Pancreas (tissue), 10 donors: ENCODE data around the gene GMPPA. TPM values are rescaled to one million over a fixed set of nuclear protein-coding genes. Genes with fewer than 3 reads are reported as not detected.

Experiments
- ATAC-seq, 4 donors: fragments of 200-7000 bp; cut with Tn5 transposase; one replicate each; pipeline versions ENCODE4 v1.8.0 to v1.9.1; 2020; ENCODE audit warnings: mild to moderate bottlenecking in 4 of 4, moderate library complexity in 4 of 4
- DNase-seq, 6 donors: peaks; one replicate each; pipeline ENCODE4 v3.0.0-alpha.2; 2020
- FAIRE-seq: peaks from 2 replicates; lab custom pipeline; 2012; peaks lifted over from hg19 to GRCh38; lab: Jason Lieb, UNC
- H3K27ac ChIP-seq, 4 donors: fragments of 200-600 bp; sonication (generic); 1 replicate in 3 of 4; 2 replicates in 1 of 4; pipeline versions ENCODE4 v1.5.0 to v1.8.0; 2020
- H3K27me3 ChIP-seq, 4 donors: fragments of 200-600 bp; one replicate each; pipeline ENCODE4 v1.8.0; 2021
- H3K36me3 ChIP-seq, 3 donors: fragments of 200-600 bp; sonication (generic) in 1 of 3; one replicate each; pipeline versions ENCODE4 v1.5.0 to v1.8.0; 2020 to 2021
- H3K4me1 ChIP-seq, 3 donors: fragments of 200-600 bp; one replicate each; pipeline ENCODE4 v1.8.0; 2021
- H3K4me3 ChIP-seq, 4 donors: fragments of 200-600 bp; sonication (generic) in 2 of 4; one replicate each; pipeline versions ENCODE4 v1.5.0 to v1.8.0; 2020 to 2021
- H3K9me3 ChIP-seq, 4 donors: fragments of 200-600 bp; one replicate each; pipeline ENCODE4 v1.8.0; 2021
- CTCF ChIP-seq, 4 donors: fragments of 200-600 bp; sonication (generic) in 3 of 4; IDR thresholded peaks; one replicate each; pipeline versions ENCODE4 v1.5.0 to v1.8.0; 2021; ENCODE audit warnings: antibody characterized with exemption in 4 of 4
- WGBS, 2 donors: extraction: QIAGEN DNeasy Blood & Tissue Kit; methylation state at CpG; one replicate each; pipeline ENCODE4 v1.1.7; 2013; 5-methylcytosine and 5-hydroxymethylcytosine counted together
- intact Hi-C, 3 donors: fragments of 100-400 bp; cut with DNase I; formaldehyde crosslinking; loops; one replicate each; pipeline versions ENCODE4 v1.11.1 to v1.14.2; 2022
- polyA plus RNA-seq, 2 donors: library from polyadenylated mRNA; stranded (reverse); fragments of 200-250 nt; gene quantifications; one replicate each; pipeline ENCODE4 v1.2.3, GENCODE V29; 2013
- total RNA-seq, 6 donors: library from RNA; stranded (reverse); fragmentation: NEBNext Ultra II Directional in 4 of 6; extraction: Animal tissue kit (Norgen Biotek cat#: 25700) in 4 of 6; gene quantifications; one replicate each; pipeline versions ENCODE4 v1.2.1 to v1.2.4, GENCODE V29; 2021 to 2023
- donor health status: healthy with polysubstance abuse.
- donor health status: DM: no; HTN: no; CAD: no; lungs with moderate emphysema.
- donor health status: DM: no; HTN: no; CAD: no.
- donor health status: control.
- donor health status: control.
- donor health status: Bipolar disorder and iron deficiency.
- donor health status: DM: yes; HTN: yes; CAD: no.
- donor health status: DM: no; HTN: no; CAD: no.
- donor health status: DM: no; HTN: no; CAD: no.
- donor health status: DM: yes; HTN: yes; CAD: no.

GMPPA gene
- total and polyA plus RNA-seq, 8 donors: 24.4 to 90.8 (median 35.6) TPM

DNA sequence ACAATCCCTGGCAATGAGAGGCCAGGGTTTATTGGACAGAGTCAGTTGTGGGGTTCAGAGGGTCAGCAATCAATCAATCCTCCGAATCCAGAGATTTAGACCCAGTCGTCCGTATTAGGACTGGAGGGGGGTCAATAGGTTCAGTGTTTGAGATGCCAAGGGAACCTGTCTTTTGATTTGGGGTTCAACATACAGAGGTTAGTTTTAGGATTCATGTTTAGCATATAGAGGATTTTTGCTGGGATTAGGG lies 292 bp downstream of the GMPPA start:
- no peak for ATAC-seq
- no peak for TF ChIP-seq CTCF (IDR thresholded peaks at IDR 0.05)
- no peak for DNase-seq
- peak overlapping the region; percentile 75 to 95 (median 88) for H3K27ac ChIP-seq
- WGBS, 2 donors: 1% methylated on average over 3 of the region's 3 CpGs
- H3K4me3 ChIP-seq: peak overlapping the region; percentile 61 to 67 (median 64)
- H3K36me3 ChIP-seq: peaks cover 0 to 4% (median 0%) of the 10 kb centered on the region in 3 donors
- intact Hi-C loops: no loop called here
- H3K27me3 ChIP-seq: no peaks in the 10 kb centered on the region
- no peak for FAIRE-seq
- peaks cover 0 to 15% (median 4%) of the 10 kb centered on the region in 3 donors for H3K4me1 ChIP-seq
- no peaks in the 10 kb centered on the region for H3K9me3 ChIP-seq

DNA sequence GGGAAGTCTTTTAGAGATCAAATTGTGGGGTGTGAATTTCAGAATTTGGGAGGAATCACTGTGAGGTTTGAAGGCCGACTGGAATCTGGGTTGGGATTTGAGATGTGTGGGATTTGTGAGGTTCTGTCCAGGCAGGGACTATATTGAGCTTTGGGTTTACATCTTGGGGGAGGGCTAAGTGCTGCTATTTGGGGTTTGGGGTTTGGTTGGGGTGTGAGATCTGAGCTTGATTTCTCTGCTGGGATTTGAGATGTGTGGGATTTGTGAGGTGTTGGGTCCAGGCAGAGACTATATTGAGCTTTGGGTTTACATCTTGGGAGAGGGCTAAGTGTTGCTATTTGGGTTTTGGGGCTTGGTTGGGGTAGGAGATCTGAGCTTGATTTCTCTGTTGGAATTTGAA lies 864 bp downstream of the GMPPA start:
- FAIRE-seq: no peak
- Histone ChIP-seq H3K36me3 (peaks cover 0 to 9% (median 0%) of the 10 kb centered on the region in 3 donors), H3K4me3 (peak overlapping the region; percentile 61 to 67 (median 64)), H3K27ac (no peak overlapping the region), H3K4me1 (peaks cover 0 to 15% (median 4%) of the 10 kb centered on the region in 3 donors), H3K27me3 (no peaks in the 10 kb centered on the region), H3K9me3 (no peaks in the 10 kb centered on the region)
- no peak for TF ChIP-seq CTCF (IDR thresholded peaks at IDR 0.05)
- 21 to 30% methylated on average over 1 of the region's 1 CpG for WGBS, 2 donors
- no peak for ATAC-seq
- no peak for DNase-seq
- intact Hi-C loops: no loop called here

GRCh38 chr2:219500135-219500534 lies 1.4 kb downstream of the GMPPA start:
- Histone ChIP-seq H3K36me3 (peaks cover 0 to 10% (median 0%) of the 10 kb centered on the region in 3 donors), H3K27ac (no peak overlapping the region), H3K4me1 (peaks cover 0 to 15% (median 4%) of the 10 kb centered on the region in 3 donors), H3K9me3 (no peaks in the 10 kb centered on the region), H3K27me3 (no peaks in the 10 kb centered on the region), H3K4me3 (no peak overlapping the region)
- ATAC-seq (no peak), DNase-seq (no peak), FAIRE-seq (no peak)
- 85 to 88% methylated on average over 2 of the region's 2 CpGs for WGBS, 2 donors
- intact Hi-C loops: no loop called here
- no peak for TF ChIP-seq CTCF (IDR thresholded peaks at IDR 0.05)

- peaks cover 0 to 15% (median 4%) of the 10 kb centered on the region in 3 donors for H3K4me1 ChIP-seq
- H3K27me3 ChIP-seq: no peaks in the 10 kb centered on the region
- ATAC-seq: no peak
- H3K4me3 ChIP-seq: no peak overlapping the region
- no peaks in the 10 kb centered on the region for H3K9me3 ChIP-seq
- 91 to 95% methylated on average over 14 of the region's 14 CpGs for WGBS, 2 donors
- TF ChIP-seq CTCF (IDR thresholded peaks at IDR 0.05): no peak
- DNase-seq: peak in 1 of 6 donors; percentile 45
- H3K27ac ChIP-seq: no peak overlapping the region
- peaks cover 0 to 23% (median 0%) of the 10 kb centered on the region in 3 donors for H3K36me3 ChIP-seq
- FAIRE-seq: no peak
- intact Hi-C loops: no loop called here
Observed at GRCh38 chr2:219501849-219502248, 3.2 kb downstream of the GMPPA start.

- no peak for FAIRE-seq
- no peaks in the 10 kb centered on the region for H3K27me3 ChIP-seq
- peaks cover 0 to 10% (median 4%) of the 10 kb centered on the region in 3 donors for H3K4me1 ChIP-seq
Observed at GRCh38 chr2:219502618-219503017, 3.9 kb downstream of the GMPPA start.

More at GRCh38 chr2:219502618-219503017, 3.9 kb downstream of the GMPPA start:
- DNase-seq (peak in 1 of 6 donors; percentile 7), ATAC-seq (no peak)
- H3K9me3 ChIP-seq: no peaks in the 10 kb centered on the region
- H3K27ac ChIP-seq: no peak overlapping the region
- intact Hi-C loops: no loop called here
- no peak overlapping the region for H3K4me3 ChIP-seq
- peaks cover 0 to 23% (median 0%) of the 10 kb centered on the region in 3 donors for H3K36me3 ChIP-seq
- no peak for TF ChIP-seq CTCF (IDR thresholded peaks at IDR 0.05)
